GM19467 (cell line): ENCODE measurements around the gene ARHGAP24.
A peak's percentile ranks its signal among the peaks of the same experiment; 100 is the strongest.

Source experiments
- ATAC-seq: cut with Tn5 transposase; IDR thresholded peaks from one replicate; pipeline ENCODE4 v1.9.1; 2021; ENCODE audit warnings: mild to moderate bottlenecking, moderate library complexity; ENCODE audit not compliant: unreplicated experiment

Gene ARHGAP24

DNA sequence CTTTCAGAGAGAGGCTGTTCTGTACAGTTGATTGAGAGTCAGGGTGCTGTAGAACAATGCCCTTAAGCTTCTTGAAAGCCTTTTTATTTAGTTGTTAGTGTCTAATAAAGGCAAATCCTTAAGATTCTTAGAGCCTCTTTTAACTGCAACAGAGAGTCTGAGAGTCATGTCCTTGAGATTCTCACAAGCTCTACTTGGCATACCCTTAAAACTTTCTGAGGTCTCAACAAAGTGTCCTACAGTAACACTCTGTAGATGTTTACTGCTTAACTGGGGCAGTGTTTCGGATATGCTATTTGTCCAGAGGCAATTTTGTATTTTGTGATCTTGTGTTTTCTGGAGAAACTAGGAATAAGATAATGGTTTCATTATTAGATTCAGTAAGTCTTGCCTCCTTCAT, 209.7 kb downstream of the ARHGAP24 start:
- ATAC-seq, result no peak

DNA sequence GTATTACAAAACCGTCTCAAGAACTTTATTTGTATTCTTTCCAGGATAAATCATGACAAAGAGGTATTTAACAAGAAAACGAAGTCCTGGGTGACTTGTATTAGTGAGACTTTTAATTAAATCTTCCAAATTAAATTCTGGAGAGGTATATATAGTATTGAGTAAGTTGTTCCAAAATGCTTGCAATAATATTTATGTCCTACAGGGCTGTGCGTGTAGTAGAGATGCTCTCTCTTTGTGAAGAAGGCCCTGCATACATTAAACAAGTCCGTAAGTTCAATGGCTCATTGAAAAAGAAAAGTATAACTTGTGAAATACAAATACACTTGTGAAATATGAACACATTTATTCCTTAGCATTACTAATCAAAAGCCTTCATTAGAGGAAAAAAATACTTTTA, 211.4 kb downstream of the ARHGAP24 start:
- no peak for ATAC-seq

DNA sequence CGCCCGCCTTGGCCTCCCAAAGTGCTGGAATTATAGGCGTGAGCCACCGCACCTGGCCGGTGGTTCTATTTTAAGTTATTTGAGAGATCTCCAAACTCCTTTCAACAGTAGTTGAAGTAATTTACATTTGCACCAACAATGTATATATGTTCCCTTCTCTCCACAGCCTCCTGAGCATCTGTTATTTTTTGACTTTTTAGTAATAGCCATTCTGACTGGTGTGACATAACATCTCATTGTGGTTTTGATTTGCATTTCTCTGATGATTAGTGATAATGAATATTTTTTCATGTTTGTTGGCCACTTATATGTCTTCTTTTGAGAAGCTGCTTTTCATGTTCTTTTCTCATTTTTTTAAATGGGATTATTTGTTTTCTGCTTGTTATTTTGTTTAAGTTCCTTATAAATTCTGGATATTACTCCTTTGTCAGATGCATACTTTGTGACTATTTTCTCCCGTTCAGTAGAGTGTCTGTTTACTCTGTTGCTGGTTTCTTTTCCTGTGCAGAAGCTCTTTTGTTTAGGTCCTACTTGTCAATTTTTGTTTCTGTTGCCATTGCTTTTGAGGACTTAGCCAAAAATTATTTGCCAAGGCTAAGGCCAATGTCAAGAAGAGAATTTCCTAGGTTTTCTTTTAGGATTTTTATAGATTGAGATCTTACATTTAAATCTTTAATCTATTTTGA, 213.2 kb downstream of the ARHGAP24 start:
- ATAC-seq, result no peak

DNA sequence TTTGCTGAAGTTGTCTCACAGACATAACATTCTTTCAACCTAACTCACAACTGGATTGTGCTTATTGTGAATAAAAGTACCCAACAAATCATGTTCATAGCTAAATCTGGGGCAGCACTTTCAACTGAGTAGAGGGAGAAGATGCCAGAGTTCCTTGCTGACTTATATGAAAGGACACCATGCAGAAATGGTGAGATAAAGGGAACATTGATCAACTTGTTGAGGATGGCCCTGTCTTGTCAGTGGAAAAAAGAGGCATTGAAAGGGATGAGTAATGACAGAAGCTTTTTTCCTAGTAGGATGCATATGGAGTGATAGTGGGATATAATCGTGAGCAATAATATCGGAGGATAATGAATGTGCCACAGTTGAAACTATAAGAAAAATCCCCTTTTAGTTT, 221.7 kb downstream of the ARHGAP24 start:
- ATAC-seq, result no peak

DNA sequence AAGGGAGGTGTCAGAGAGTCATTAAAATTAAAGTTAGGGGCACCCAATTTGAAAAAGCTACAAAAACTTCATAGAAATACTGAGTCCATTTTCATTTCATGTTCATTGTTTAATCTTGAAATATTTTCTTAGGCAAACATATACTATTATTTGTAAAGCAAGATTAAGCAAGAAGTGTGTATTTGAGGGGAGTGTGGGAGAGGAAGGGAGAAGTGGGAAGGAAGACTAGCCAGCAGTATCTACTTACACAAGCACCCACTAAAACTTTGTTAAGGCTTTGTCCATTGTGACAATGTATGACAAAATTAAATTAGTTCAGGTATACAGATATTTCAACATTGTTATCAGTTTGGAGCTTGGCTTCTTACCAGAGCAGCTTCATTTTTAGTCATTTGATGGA, 222.9 kb downstream of the ARHGAP24 start:
- no peak for ATAC-seq

DNA sequence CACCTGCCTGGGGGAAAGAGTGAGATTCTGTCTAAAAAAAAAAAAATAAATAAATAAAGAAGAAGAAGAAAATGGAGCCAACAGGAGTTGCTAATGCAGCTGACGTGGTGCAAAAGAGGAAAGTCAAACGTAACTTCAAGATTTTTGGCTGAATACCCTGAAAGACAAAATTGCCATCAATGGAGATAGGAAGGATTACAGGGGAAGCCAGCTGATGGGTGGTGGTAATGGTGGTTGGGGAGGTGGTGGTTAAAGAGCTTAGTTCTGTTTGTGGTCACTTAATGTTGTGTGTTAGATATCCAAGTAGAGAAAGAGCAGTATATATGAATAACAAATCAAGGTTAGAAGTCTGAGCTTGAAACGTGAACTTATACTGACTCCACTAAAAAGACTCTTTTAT, 225.4 kb downstream of the ARHGAP24 start:
- ATAC-seq, result no peak

DNA sequence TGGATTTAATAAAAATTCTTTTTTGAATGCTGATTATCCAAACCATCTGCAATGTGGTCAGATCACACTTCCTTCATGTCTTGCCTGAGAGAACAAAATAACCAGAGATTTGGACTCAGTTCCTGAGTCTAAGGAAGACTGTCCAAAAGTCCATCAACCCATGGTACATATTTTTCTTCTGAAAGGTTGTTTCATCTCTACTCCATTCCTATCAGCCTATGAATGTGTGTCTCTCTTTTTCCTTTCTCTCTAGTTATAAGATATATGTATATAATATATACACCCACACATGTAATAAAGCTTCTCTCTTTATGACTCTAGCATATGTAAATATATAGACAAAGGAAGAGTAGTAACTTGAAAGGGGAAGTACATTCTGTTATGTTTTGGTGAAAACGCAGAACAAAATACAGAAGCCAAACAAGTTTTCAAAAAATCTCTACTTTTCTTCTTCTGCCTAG, 226.9 kb downstream of the ARHGAP24 start:
- ATAC-seq, result peak; percentile 98

DNA sequence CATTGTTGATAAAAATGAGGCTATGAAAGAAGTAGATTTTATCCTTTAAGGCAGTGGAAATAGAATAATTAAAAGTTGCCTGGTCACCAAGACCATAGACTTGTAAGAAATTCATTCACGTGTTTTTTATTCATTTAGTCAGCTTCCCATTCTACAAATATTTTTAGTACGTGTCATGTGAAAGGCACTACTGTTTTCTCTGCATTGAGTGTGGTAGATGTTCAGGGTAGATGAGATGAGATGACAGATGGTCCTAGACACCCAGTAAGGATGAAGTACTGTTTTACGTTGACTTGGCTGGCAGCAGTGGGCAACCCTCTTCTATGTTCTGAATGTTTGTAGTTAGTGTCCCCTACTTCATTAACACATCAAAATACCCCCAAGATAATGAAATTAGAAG, 228.1 kb downstream of the ARHGAP24 start:
- ATAC-seq, result no peak

DNA sequence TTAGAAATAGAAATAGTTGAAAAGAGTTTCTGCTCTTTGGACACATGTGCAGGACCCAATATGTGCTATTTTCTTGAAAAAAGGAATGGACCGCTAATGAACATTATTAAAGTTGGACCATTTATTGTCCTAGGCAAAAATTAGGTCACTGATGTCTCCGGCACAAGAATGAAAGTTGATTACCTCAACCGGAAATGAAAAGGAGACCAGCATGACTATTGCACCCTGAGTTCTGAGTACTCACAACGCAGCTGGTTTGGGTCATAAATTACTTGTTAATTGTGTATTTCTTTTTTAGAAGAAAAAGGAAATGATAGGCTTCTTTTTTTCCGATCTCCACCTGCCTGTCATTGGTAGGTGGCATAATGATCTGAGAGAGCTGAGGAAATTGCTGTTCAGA, 232.7 kb downstream of the ARHGAP24 start:
- ATAC-seq, result peak; percentile 85

DNA sequence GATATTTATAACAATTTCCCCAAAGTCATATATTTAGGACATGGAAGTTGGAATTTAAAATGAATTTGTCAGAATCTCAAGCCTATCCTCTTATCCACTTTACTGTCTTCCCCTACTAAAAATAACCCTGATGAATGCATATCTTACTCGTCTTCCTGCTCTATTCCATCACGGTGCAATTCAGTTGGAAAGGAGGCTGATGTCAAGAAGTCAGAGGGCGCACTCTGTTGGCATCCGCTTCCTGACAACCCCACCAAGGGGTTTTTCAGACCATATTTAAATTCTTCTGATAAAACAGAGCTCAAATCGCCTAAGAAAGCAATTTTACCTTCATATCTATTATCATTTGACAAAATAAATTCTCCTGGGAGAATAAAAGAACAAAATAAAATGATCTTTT, 233.5 kb downstream of the ARHGAP24 start:
- ATAC-seq, result no peak

DNA sequence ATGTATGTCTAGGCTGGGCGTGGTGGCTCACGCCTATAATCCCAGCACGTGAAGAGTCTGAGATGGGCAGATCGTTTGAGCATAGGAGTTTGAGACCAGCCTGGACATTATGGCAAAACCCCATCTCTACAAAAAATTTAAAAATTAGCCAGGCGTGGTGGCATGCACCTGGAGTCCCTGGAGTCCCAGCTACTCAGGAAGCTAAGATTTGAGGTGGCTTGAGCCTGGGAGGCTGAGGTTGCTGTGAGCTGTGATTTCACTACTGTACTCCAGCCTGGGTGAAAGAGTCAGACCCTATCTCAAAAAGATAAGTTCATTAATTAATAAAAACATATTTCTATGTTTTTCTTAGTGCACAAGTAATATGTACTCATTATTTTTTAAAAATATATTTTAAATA, 238.1 kb downstream of the ARHGAP24 start:
- ATAC-seq, result no peak

DNA sequence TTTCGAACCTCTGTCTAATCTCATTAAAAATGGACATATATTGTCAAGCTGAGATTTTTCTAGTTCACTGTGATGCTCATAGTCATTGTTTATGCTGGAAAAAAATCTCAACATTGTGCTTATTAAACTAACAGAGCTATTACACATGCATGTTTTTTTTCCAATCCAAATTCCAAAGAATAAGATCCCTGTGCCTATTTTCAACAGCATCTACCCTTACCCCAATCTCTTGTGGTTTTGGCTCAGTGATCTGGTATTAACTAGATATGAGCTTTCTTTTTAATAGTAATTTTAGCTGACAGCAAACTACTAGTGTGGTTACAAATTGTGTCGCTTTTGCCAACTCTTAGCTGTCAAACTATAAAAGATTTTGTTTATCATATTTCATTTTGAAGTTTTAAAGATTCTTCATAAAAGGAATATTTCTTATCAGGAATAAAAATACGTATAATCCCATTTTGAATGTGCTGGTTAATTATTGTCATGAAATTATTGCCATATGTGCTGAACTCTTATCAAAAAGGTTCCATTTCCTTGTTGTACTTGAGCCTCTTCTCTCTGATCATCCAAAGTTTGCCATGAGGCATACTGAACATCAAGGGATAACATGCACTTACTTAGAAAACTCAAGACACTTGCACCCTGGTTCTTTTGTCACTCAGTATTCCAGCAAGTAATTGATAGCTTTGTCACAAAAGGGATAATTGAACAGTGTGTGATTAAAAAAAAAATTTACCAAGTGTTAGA, 241.2 kb downstream of the ARHGAP24 start:
- no peak for ATAC-seq

DNA sequence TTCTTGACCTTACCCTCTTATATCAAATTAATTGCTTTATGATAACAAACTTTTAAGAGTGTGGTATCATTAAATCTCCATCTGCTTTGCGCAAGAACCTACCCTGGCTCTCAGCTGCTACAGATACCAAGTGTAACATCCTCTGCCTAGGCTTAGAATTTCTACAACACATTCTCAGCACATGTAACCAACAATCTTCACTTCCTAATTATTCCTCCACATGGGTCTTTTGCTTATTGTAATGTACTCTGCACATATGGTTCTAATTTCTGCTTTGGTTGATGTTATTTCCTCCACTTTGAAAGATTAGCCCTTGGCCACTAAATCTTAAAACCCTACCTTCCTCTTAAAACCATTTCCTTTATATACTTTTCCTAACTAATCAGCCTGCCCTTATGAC, 242.4 kb downstream of the ARHGAP24 start:
- ATAC-seq, result no peak

DNA sequence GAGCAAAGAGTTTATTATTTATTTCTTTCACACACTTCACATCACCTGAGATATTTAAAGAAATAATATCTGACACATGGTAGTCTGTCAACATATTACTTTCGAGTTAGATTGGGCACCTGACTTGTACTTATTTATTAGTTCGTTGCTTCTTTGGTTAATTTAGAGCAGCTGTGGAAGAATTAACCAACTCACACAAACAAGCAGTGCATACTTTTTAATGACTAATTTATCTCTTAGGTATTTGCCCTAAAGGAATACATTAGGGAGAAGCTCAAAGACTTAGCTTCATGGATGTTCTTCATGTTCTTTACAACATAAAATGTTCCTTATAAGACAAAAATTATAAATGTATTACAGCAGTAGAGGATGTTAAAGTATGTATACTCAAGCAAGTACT, 242.9 kb downstream of the ARHGAP24 start:
- ATAC-seq, result no peak

DNA sequence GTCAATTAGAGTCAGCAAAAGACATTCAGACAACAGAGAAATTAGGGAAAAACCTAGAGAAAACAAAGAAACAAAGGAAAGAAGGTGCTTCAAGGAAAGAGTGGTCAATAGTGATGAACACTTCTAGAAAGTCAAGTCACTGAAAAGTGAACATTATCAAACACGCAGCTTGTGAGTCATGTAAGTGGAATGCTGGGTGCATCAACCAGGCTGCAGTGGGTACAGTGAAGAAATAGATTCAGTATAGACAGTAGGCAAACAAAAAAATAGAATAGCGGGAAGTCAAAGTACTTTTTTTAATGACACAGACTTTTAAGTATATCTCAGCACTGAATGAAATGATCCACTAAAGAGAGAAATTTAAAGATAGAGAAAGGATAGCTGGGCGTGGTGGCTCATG, 245.8 kb downstream of the ARHGAP24 start:
- ATAC-seq, result no peak

DNA sequence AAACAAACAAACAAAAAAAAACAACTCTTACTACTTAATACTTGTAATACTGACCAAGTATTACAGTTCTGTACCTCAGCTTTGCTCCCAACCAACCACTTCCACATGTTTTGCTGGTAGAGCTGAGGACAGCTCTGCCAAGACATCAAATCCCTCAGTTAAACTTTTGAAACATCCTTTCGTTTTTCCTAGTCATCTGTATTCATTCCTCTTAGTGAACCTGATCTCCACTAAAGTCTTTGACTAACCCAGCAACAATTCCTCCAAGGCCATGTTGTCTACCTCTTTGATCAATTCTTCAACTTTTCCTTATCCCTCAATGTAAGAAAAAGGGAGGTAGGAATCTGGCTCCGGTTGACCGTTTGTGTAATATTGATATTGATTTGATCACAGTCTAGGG, 247.5 kb downstream of the ARHGAP24 start:
- ATAC-seq, result no peak

DNA sequence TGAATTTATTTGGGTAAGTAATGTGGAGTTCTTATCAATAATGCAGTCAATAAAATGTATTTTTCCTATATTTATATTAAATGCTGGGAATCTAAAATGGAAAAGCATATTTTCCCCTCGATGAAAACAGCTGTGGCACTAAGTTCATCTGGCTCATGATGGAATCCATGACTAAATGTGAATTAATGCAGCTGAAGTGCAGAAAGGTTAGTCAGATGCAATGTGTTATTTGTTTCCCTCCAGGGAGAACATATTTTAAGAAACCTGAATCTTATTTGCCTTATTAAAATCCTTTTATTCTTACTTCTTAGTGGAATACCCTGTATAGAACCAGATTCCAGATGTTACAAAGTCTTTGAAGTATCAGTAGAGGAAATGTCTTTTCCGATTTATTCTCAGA, 247.9 kb downstream of the ARHGAP24 start:
- ATAC-seq, result no peak

DNA sequence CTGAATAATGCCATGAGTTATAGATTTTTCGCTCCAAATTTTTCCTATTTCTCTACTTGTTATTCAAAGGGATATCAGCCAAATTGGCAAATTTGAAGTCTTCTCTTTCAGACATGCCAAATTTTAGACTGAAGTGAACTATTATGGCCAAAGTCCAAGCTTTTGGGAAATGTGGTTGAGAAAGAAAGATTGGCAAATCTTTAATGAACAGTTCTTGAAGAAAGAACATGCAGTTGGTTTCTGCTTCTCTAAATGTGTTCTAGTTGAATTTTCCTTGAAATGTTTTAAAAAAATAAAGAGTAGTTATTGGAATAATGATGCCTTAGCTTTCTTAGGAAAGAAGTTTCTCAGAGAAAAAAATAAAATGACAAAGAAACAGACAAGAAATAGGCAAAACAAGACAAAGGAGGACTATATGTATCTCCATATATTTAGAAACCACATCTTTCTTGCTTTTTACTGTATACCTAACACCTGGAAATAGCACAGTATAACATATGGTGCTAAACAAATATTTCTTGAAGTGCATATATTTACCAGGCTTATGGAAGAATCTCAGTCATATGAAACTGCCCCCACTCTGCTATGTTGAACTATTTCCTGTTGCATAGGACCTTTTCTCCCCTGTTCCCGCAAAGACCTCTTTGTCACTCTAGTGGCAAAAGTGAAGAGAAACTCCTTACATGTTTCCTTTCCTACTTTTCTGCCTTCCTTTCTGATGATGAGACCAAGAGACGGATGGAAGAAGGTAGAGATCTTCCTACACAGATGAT, 250.0 kb downstream of the ARHGAP24 start:
- peak; percentile 55 for ATAC-seq

DNA sequence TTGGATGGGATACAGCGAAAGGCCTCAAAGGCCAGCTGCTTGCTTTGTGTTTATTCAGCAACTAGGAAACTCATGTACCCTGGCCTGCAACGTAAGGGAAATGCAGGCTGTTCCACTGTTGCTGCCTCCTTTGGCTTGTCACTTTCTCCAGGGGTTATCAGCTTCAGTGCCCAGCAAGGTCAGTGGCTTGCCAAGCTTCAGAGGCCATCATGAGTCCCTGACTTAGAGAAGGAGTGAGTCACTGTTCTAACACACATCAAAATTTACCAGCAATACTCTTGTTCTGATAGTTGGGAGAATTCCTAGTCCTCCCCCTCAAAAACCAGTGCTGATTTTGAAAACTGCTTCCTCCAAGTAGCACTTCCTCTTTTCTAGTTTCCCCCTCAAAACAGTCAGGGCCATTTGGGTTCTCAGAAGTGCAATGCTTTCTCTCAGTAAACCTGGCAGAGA, 250.8 kb downstream of the ARHGAP24 start:
- ATAC-seq, result peak; percentile 74

DNA sequence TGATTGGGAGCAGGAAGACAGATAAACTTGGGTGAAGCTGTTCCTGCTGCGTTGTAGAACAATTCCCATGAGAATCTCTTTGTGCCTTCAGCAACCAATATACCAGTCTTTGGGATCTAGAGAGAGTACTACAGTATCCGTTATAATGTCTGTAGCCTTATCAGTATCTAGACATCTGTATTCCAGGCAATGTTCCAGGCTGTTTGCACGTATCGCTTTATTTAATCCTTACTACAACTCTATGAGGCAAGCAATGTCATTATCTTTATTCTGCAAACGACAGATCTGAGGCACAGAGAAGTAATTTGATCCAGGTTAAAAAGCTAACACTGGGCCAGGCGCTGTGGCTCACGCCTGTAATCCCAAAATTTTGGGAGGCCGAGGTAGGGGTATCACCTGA, 251.6 kb downstream of the ARHGAP24 start:
- ATAC-seq, result no peak

DNA sequence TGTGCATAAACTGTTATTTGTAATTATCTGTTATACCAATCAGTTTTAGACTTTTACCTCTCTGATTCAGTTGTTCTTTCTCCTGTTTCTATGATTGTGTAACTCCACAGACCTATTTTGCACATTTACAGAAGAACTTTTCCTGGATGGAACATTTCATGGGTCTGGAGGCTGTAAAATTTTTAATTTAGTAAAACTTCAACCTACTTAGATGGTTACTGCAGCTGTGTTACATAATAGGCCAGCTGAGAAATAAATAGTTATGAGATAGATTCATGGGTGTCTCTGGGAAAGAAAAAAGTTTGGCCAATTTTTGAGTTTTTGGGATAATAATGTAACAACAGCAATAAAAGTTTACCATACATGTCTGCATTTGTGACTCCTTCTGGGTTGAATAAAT, 253.5 kb downstream of the ARHGAP24 start:
- ATAC-seq, result no peak

DNA sequence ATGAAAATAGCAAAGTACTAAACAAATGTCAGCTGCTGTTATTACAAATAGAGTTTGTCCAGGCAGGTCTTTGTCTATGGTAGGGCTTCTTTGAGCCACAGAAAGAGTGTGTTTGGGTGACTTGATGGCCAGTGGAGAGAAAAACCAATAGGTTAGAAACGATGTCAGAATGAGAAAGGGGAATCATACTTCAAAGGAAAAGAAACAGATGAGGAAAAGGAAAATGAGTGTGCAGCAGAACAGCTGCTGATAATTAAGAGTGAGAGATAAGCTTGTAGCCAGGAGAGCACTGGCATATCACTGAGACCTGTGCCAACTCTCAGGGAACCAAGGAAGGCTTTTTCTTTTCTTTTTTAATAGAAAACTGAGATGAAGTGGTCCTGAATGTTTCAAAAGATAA, 257.2 kb downstream of the ARHGAP24 start:
- ATAC-seq, result no peak
